ENCODE measurements around the gene HOXB3. TPM values are rescaled to one million over a fixed set of nuclear protein-coding genes. Genes with fewer than 3 reads are reported as not detected.

HOXB3 gene
- total and polyA plus RNA-seq, 2 of the 4 experiments (the other 2 are of a cell fraction): 6.3 to 59.6 TPM

DNA sequence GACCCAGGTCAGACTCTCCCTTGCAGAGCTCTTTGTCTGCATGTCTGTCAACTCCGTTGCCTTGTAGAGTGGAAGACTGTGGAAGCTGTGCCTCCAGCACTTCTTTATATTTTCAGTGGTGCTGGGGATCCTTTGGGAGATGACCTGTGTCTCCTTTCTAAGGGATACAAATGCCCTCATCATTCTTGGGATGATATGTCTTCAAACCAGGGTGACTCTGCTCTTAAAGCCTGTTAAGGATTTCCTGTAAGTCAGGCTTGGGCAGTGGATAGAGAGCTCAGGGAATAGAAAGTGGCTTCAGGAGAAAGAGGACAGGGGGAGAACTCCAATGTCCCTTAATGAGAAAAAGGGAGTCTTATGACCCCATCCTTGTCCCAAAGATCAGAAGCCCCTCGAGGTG lies 1.5 kb downstream of the HOXB3 start:
- H2AFZ ChIP-seq (replicated peaks; ENCODE audit: low read length, poor library complexity): no peak overlapping the region
- peak overlapping the region; percentile 92 for H4K5ac ChIP-seq (ENCODE audit: low read depth, low read length)
- peak overlapping the region; percentile 97 for H2BK120ac ChIP-seq (ENCODE audit: low read depth, low read length)
- POLR2A ChIA-PET (ENCODE audit: unreplicated experiment): interaction anchor here (0.6 to 1.6 kb wide), 11 partner anchors 10 to 190 kb away, joined by 3 to 6 read pairs (median 4); no protein-coding TSS in a partner anchor
- no TSS peak for BruUV-seq (replicated peaks)
- peak; percentile 53 for DNase-seq
- peaks cover 5% of the 10 kb centered on the region for H3K4me1 ChIP-seq (ENCODE audit: control insufficient read depth, insufficient read depth, low read length)
- H2AK5ac ChIP-seq (ENCODE audit: low read depth, low read length): peak overlapping the region; percentile 95
- H2BK15ac ChIP-seq (ENCODE audit: low read depth, low read length): peak overlapping the region; percentile 95
- peak overlapping the region; percentile 100 for H3K23ac ChIP-seq (ENCODE audit: low read depth, low read length)
- peak overlapping the region; percentile 100 for H3K56ac ChIP-seq (ENCODE audit: extremely low read depth, insufficient read depth, low read length)
- peak overlapping the region; percentile 96 for H3K18ac ChIP-seq (ENCODE audit: low read depth, low read length)
- H2AK9ac ChIP-seq (replicated peaks; ENCODE audit: low read depth, low read length, poor library complexity): peak overlapping the region; percentile 94
- peak overlapping the region; percentile 55 for H2BK20ac ChIP-seq (ENCODE audit: low read depth, low read length)
- no peak for TF ChIP-seq BHLHE40 (IDR thresholded peaks at IDR 0.05; ENCODE audit: low read depth, low read length)
- TF ChIP-seq RFX5 (IDR thresholded peaks at IDR 0.05; ENCODE audit: low read depth, low read length): no peak
- TF ChIP-seq FOS (IDR thresholded peaks at IDR 0.05; ENCODE audit: low read depth, low read length): no peak
- TF ChIP-seq NFE2L2 (IDR thresholded peaks at IDR 0.05; ENCODE audit: low read depth, low read length): no peak
- H3K14ac ChIP-seq (replicated peaks; ENCODE audit: low read depth, low read length): peak overlapping the region; percentile 99
- no peaks in the 10 kb centered on the region for H3K27me3 ChIP-seq (ENCODE audit: control insufficient read depth, insufficient read depth, low read length)
- peak overlapping the region; percentile 99 for H2BK5ac ChIP-seq (ENCODE audit: low read depth, low read length, poor library complexity, severe bottlenecking)
- intact Hi-C loops (cut with micrococcal nuclease) (no loop called here), dilution Hi-C loops (cut with HindIII; ENCODE audit: low sequenced_read_pairs, unreplicated experiment) (no loop called here), in situ Hi-C loops (cut with MboI; ENCODE audit: low sequenced_read_pairs) (no loop called here)
- H3K9ac ChIP-seq (ENCODE audit: low read depth, low read length): peak overlapping the region; percentile 100
- peak overlapping the region; percentile 99 for H4K91ac ChIP-seq (ENCODE audit: insufficient read depth, low read depth, low read length)
- ATAC-seq (ENCODE audit: low read depth): no peak
- no CpG with 5 or more reads among the region's 2 CpGs for WGBS, 2 experiments (ENCODE audit: extremely low coverage in 2 of 2, insufficient read length in 1 of 2)
- peak overlapping the region; percentile 99 for H3K4ac ChIP-seq (ENCODE audit: low read depth, low read length)
- CTCF ChIA-PET: interaction anchor here (1.0 to 2.6 kb wide), 3 partner anchors 42 to 237 kb away, joined by 3 to 15 read pairs (median 5); no protein-coding TSS in a partner anchor
- H4K8ac ChIP-seq (ENCODE audit: low read depth in 2 of 2, low read length in 2 of 2): peak overlapping the region; percentile 96 to 99
- H3K4me3 ChIP-seq (ENCODE audit: insufficient read depth, low read depth, low read length): peak overlapping the region; percentile 91
- no peaks in the 10 kb centered on the region for H3K9me1 ChIP-seq (ENCODE audit: insufficient read depth, low read length)
- peak overlapping the region; percentile 98 for H3K4me2 ChIP-seq (ENCODE audit: low read depth, low read length)
- peak overlapping the region; percentile 99 for H3K27ac ChIP-seq (ENCODE audit: insufficient read depth, low read length)
- H3K79me1 ChIP-seq (ENCODE audit: low read depth in 1 of 2, low read length in 2 of 2): no peaks in the 10 kb centered on the region
- no peaks in the 10 kb centered on the region for H3K9me3 ChIP-seq (ENCODE audit: control insufficient read depth, insufficient read depth, low read length)
- no peaks in the 10 kb centered on the region; the same call in 1 of the 2 replicates for H4K20me1 ChIP-seq (ENCODE audit: insufficient read depth, low read length)
- H3K36me3 ChIP-seq (ENCODE audit: control insufficient read depth, insufficient read depth, low read length): peaks cover 11% of the 10 kb centered on the region; the same call in 1 of the 2 replicates
